ENCODE measurements around the gene RFESD. TPM values are rescaled to one million over a fixed set of nuclear protein-coding genes. Genes with fewer than 3 reads are reported as not detected.

RFESD gene
- total and polyA plus RNA-seq, 3 donors (not counting 1 experiment from before 2014, with no cell fraction given): 2.0 to 3.0 (median 2.1) TPM

Other genes starting within 250 kb of the RFESD start
- gene SKIC3, start 91.8 kb upstream of the RFESD start, total RNA-seq: 100 to 1,000 TPM in 1 of 2 donors, 10 to 100 TPM in 1; 83.8 to 123 TPM
- gene SKIC3, start 91.8 kb upstream of the RFESD start, polyA plus RNA-seq: 31.4 TPM
- gene ARSK, start 91.7 kb upstream of the RFESD start, total RNA-seq: 10 to 100 TPM in 1 of 2 donors, 1 to 10 TPM in 1; 7.6 to 11.2 TPM
- gene ARSK, start 91.7 kb upstream of the RFESD start, polyA plus RNA-seq: 8.0 TPM
- under 1 TPM in 1 of 2 donors, not detected in 1; 0.50 TPM for gene GPR150, start 26.7 kb upstream of the RFESD start, total RNA-seq
- 0.07 TPM for gene GPR150, start 26.7 kb upstream of the RFESD start, polyA plus RNA-seq
- gene SPATA9, start 36.2 kb downstream of the RFESD start, total RNA-seq: not detected
- gene SPATA9, start 36.2 kb downstream of the RFESD start, polyA plus RNA-seq: not detected
- 10 to 100 TPM in 1 of 2 donors, under 1 TPM in 1; 0.99 to 33.2 TPM for gene RHOBTB3, start 84.6 kb downstream of the RFESD start, total RNA-seq
- gene RHOBTB3, start 84.6 kb downstream of the RFESD start, polyA plus RNA-seq: 0.40 TPM
- 1 to 10 TPM; 3.5 to 8.3 TPM for gene GLRX, start 175.9 kb downstream of the RFESD start, total RNA-seq
- 8.4 TPM for gene GLRX, start 175.9 kb downstream of the RFESD start, polyA plus RNA-seq

All from mammary epithelial cell (primary cell).